ENCODE measurements around the gene SLC41A1. TPM values are rescaled to one million over a fixed set of nuclear protein-coding genes. Genes with fewer than 3 reads are reported as not detected.
A peak's percentile ranks its signal among the peaks of the same experiment; 100 is the strongest.

SLC41A1 gene
- total and polyA plus RNA-seq, 9 of the 15 experiments (the other 6 are each of a cell fraction or from before 2014, with no cell fraction given) = 4.1 to 29.3 (median 11.4) TPM

GRCh38 chr1:205750138-205751035, 62.6 kb downstream of the SLC41A1 start, which contains the start of gene NUCKS1 (continued):
- TF ChIP-seq ZNF76 (CRISPR knock-in tag; IDR thresholded peaks at IDR 0.05; ENCODE audit: borderline replicate concordance) (peak; percentile 75; the same call in 1 of the 2 replicates), EP400 (IDR thresholded peaks at IDR 0.05) (peak; percentile 99), HLTF (IDR thresholded peaks at IDR 0.05) (0 out of 2 replicates have a peak, but pooled peaks have one; percentile 48), GMEB1 (CRISPR knock-in tag; IDR thresholded peaks at IDR 0.05) (no peak; the same call in 1 of the 2 replicates), ZNF436 (CRISPR knock-in tag; IDR thresholded peaks at IDR 0.05) (no peak), STAG1 (CRISPR knock-in tag; IDR thresholded peaks at IDR 0.05; ENCODE audit: borderline replicate concordance) (no peak), FOXJ2 (tag; IDR thresholded peaks at IDR 0.05) (peak; percentile 75), SIX5 (IDR thresholded peaks at IDR 0.05; ENCODE audit: borderline replicate concordance in 1 of 2, insufficient read depth in 1 of 2, low read depth in 1 of 2, low read length in 2 of 2) (0 out of 4 replicates have a peak, but pooled peaks of 1 of the 2 experiments have one; percentile 8), SRSF9 (IDR thresholded peaks at IDR 0.05; ENCODE audit: borderline replicate concordance, low read depth, low read length) (no peak), SUPT5H (IDR thresholded peaks at IDR 0.05) (peak; percentile 73), MYC (IDR thresholded peaks at IDR 0.05; ENCODE audit: low read depth, low read length) (peak; percentile 76), MYC (CRISPR knock-in tag; IDR thresholded peaks at IDR 0.05; ENCODE audit: borderline replicate concordance, low read depth) (no peak), ZNF644 (tag; IDR thresholded peaks at IDR 0.05; ENCODE audit: low read depth) (peak; percentile 90), ESRRA (IDR thresholded peaks at IDR 0.05; ENCODE audit: borderline replicate concordance, low read depth) (peak; percentile 94), HDAC8 (tag; IDR thresholded peaks at IDR 0.05) (peak; percentile 67; the same call in 1 of the 2 replicates), ZBTB11 (CRISPR knock-in tag; IDR thresholded peaks at IDR 0.05) (peak in 1 of 3 experiments; percentile 9; a peak in 2 of 6 replicates), ZFP1 (CRISPR knock-in tag; IDR thresholded peaks at IDR 0.05) (no peak), NR2F6 (CRISPR knock-in tag; IDR thresholded peaks at IDR 0.05) (peak; percentile 2; the same call in 1 of the 2 replicates)

Measured in K562 (cell line).